H9 (cell line): ENCODE data around the gene NFE2L2. TPM values are rescaled to one million over a fixed set of nuclear protein-coding genes. Genes with fewer than 3 reads are reported as not detected.
"Not testable (repeated sequence)": the region's sequence is repeated elsewhere in the genome, so short reads cannot be mapped to it uniquely, and the experiment has no call there.

Experiments used
- DNase-seq: peaks from one replicate; pipeline ENCODE4 v3.0.0-alpha.2; 2017
- H2AFZ ChIP-seq: one replicate; pipeline ENCODE4 v1.6.1; 2013; ENCODE audit warnings: mild to moderate bottlenecking, low read length, control low read depth, moderate library complexity
- H2AK5ac ChIP-seq: 2 replicates; pipeline ENCODE4 v1.6.1; 2013; ENCODE audit warnings: low read length, control low read depth, mixed read lengths; ENCODE audit not compliant: insufficient read length
- H2BK120ac ChIP-seq: one replicate; pipeline ENCODE4 v1.6.1; 2013; ENCODE audit warnings: low read depth, mild to moderate bottlenecking, low read length, control low read depth, inconsistent platforms; ENCODE audit not compliant: poor library complexity, severe bottlenecking
- H2BK12ac ChIP-seq: 2 replicates; pipeline ENCODE4 v1.6.1; 2013; ENCODE audit warnings: low read length, control low read depth, mixed read lengths, low read depth; ENCODE audit not compliant: insufficient read length
- H2BK15ac ChIP-seq: 2 replicates; pipeline ENCODE4 v1.6.1; 2013; ENCODE audit warnings: low read depth, low read length, control low read depth
- H2BK20ac ChIP-seq: one replicate; pipeline ENCODE4 v1.6.1; 2013; ENCODE audit warnings: low read depth, mild to moderate bottlenecking, low read length, control low read depth, inconsistent platforms; ENCODE audit not compliant: poor library complexity, severe bottlenecking
- H2BK5ac ChIP-seq: 2 replicates; pipeline ENCODE4 v1.6.1; 2013; ENCODE audit warnings: low read length, control low read depth, mixed read lengths; ENCODE audit not compliant: insufficient read length
- H3K14ac ChIP-seq: 2 replicates; pipeline ENCODE4 v1.6.1; 2013; ENCODE audit warnings: low read length, control low read depth; ENCODE audit not compliant: insufficient read depth
- H3K18ac ChIP-seq: 2 replicates; pipeline ENCODE4 v1.6.1; 2013; ENCODE audit warnings: low read depth, mild to moderate bottlenecking, mixed read lengths, low read length, control low read depth; ENCODE audit not compliant: insufficient read length
- H3K23ac ChIP-seq: 2 replicates; pipeline ENCODE4 v1.6.1; 2013; ENCODE audit warnings: low read length, control low read depth, mixed read lengths, low read depth; ENCODE audit not compliant: insufficient read length
- H3K23me2 ChIP-seq: 2 replicates; pipeline ENCODE4 v1.6.1; 2013; ENCODE audit warnings: low read depth, mild to moderate bottlenecking, mixed read lengths, low read length, control low read depth; ENCODE audit not compliant: insufficient read length, poor library complexity, severe bottlenecking
- H3K27ac ChIP-seq: 2 replicates; pipeline ENCODE4 v1.5.1; 2013; ENCODE audit warnings: low read length, control low read depth, mixed read lengths, low read depth; ENCODE audit not compliant: insufficient read length
- H3K27me3 ChIP-seq: 2 replicates; pipeline ENCODE4 v1.6.1; 2013; ENCODE audit warnings: low read length, control low read depth, inconsistent platforms; ENCODE audit not compliant: insufficient read depth
- H3K4ac ChIP-seq: 2 replicates; pipeline ENCODE4 v1.6.1; 2013; ENCODE audit warnings: low read depth, mild to moderate bottlenecking, control low read depth, inconsistent platforms, low read length, moderate library complexity
- H3K4me1 ChIP-seq: 2 replicates; pipeline ENCODE4 v1.6.1; 2013; ENCODE audit warnings: low read length, control low read depth, inconsistent platforms; ENCODE audit not compliant: insufficient read depth
- H3K4me2 ChIP-seq: 2 replicates; pipeline ENCODE4 v1.6.1; 2013; ENCODE audit warnings: low read length, control low read depth, mixed read lengths; ENCODE audit not compliant: insufficient read length, insufficient read depth
- H3K56ac ChIP-seq: 2 replicates; pipeline ENCODE4 v1.6.1; 2013; ENCODE audit warnings: low read depth, mild to moderate bottlenecking, mixed read lengths, low read length, control low read depth; ENCODE audit not compliant: insufficient read length
- H3K79me1 ChIP-seq: 2 replicates; pipeline ENCODE4 v1.6.1; 2013; ENCODE audit warnings: low read depth, mild to moderate bottlenecking, moderate library complexity, low read length, control low read depth, inconsistent platforms; ENCODE audit not compliant: insufficient read depth, poor library complexity, severe bottlenecking
- H3K79me2 ChIP-seq: 2 replicates; pipeline ENCODE4 v1.6.1; 2013; ENCODE audit warnings: low read length, control low read depth, inconsistent platforms; ENCODE audit not compliant: insufficient read depth
- H3K9ac ChIP-seq: 2 replicates; pipeline ENCODE4 v1.6.1; 2013; ENCODE audit warnings: low read length, control low read depth, mixed read lengths; ENCODE audit not compliant: insufficient read length; ENCODE audit errors: extremely low read depth
- H3K9me3 ChIP-seq: one replicate; pipeline ENCODE4 v1.6.1; 2013; ENCODE audit warnings: low read depth, low read length, inconsistent platforms; ENCODE audit not compliant: control insufficient read depth
- H3T11ph ChIP-seq: one replicate; pipeline ENCODE4 v1.6.1; 2013; ENCODE audit warnings: mild to moderate bottlenecking, low read length, control low read depth, inconsistent platforms
- H4K20me1 ChIP-seq: one replicate; pipeline ENCODE4 v1.6.1; 2013; ENCODE audit not compliant: control insufficient read depth, insufficient read length, insufficient read depth
- H4K5ac ChIP-seq: 2 replicates; pipeline ENCODE4 v1.6.1; 2013; ENCODE audit warnings: low read depth, mild to moderate bottlenecking, mixed read lengths, low read length, control low read depth; ENCODE audit not compliant: insufficient read length
- H4K8ac ChIP-seq: replicated peaks from 2 replicates; pipeline ENCODE4 v1.6.1; 2013; ENCODE audit warnings: low read length, control low read depth, mixed read lengths, low read depth; ENCODE audit not compliant: insufficient read length
- H4K91ac ChIP-seq: 2 replicates; pipeline ENCODE4 v1.6.1; 2013; ENCODE audit warnings: low read depth, mild to moderate bottlenecking, moderate library complexity, mixed read lengths, low read length, control low read depth; ENCODE audit not compliant: insufficient read length
- H3K27ac Mint-ChIP-seq, 3 experiments: 2 replicates in 2 of 3; 3 replicates in 1 of 3; pipeline ENCODE4 v1.8.0; 2020 to 2021; ENCODE audit warnings: mixed read lengths in 3 of 3, mild to moderate bottlenecking in 1 of 3, moderate library complexity in 1 of 3
- H3K27me3 Mint-ChIP-seq: 2 replicates; pipeline ENCODE4 v1.8.0; 2021; ENCODE audit warnings: low read depth, mild to moderate bottlenecking, moderate library complexity, mixed read lengths
- H3K36me3 Mint-ChIP-seq, 3 experiments: 2 replicates in 2 of 3; 3 replicates in 1 of 3; pipeline ENCODE4 v1.8.0; 2020 to 2021; ENCODE audit warnings: low read depth in 3 of 3, mixed read lengths in 3 of 3; ENCODE audit not compliant: insufficient read depth in 1 of 3
- H3K4me1 Mint-ChIP-seq, 2 experiments: 2 replicates each; pipeline ENCODE4 v1.8.0; 2020; ENCODE audit warnings: mixed read lengths in 2 of 2
- H3K4me3 Mint-ChIP-seq, 2 experiments: 2 replicates in 1 of 2; 3 replicates in 1 of 2; pipeline ENCODE4 v1.8.0; 2020 to 2021; ENCODE audit warnings: mild to moderate bottlenecking in 2 of 2, mixed read lengths in 2 of 2, moderate library complexity in 1 of 2
- H3K9me3 Mint-ChIP-seq, 2 experiments: 2 replicates in 1 of 2; 3 replicates in 1 of 2; pipeline ENCODE4 v1.8.0; 2020; ENCODE audit warnings: mild to moderate bottlenecking in 2 of 2, mixed read lengths in 2 of 2, moderate library complexity in 1 of 2
- CTCF ChIP-seq: fragments of 200-600 bp; sonication (generic); conservative IDR thresholded peaks from 3 replicates; pipeline ENCODE4 v1.8.0; 2021; ENCODE audit warnings: antibody characterized with exemption, mild to moderate bottlenecking
- WGBS: extraction: QIAGEN DNeasy Blood & Tissue Kit; methylation state at CpG from one replicate; pipeline ENCODE4 v1.1.7; 2013; ENCODE audit warnings: missing lambda C conversion rate, low lambda C conversion rate, mixed read lengths; ENCODE audit not compliant: insufficient read length; ENCODE audit errors: extremely low coverage; 5-methylcytosine and 5-hydroxymethylcytosine counted together
- total RNA-seq: library from RNA; stranded (reverse); gene quantifications from 2 replicates; pipeline ENCODE4 v1.2.1, GENCODE V29; 2021

NFE2L2 gene
- total RNA-seq, 1 experiment from 2014 or later = 42.5 TPM

GRCh38 chr2:177221534-177221933 is 43.0 kb downstream of the NFE2L2 start:
- Histone ChIP-seq H3K4me1 (no peaks in the 10 kb centered on the region), H3K23ac (no peak overlapping the region), H4K20me1 (no peaks in the 10 kb centered on the region), H3K23me2 (no peaks in the 10 kb centered on the region), H3K9me3 (no peaks in the 10 kb centered on the region), H4K91ac (no peak overlapping the region), H3K27me3 (no peaks in the 10 kb centered on the region; the same call in 1 of the 2 replicates), H2BK15ac (no peak overlapping the region), H3K18ac (no peak overlapping the region), H3K4me2 (no peak overlapping the region), H2BK20ac (no peak overlapping the region), H3K14ac (no peak overlapping the region), H2BK120ac (no peak overlapping the region), H3K79me2 (peaks cover 2% of the 10 kb centered on the region; the same call in 1 of the 2 replicates), H3T11ph (no peak overlapping the region), H4K5ac (no peak overlapping the region), H2BK12ac (no peak overlapping the region), H4K8ac (no peak overlapping the region), H3K27ac (no peak overlapping the region), H2AFZ (no peak overlapping the region), H2BK5ac (no peak overlapping the region), H3K79me1 (no peaks in the 10 kb centered on the region), H2AK5ac (no peak overlapping the region), H3K56ac (no peak overlapping the region), H3K9ac (no peak overlapping the region), H3K4ac (no peak overlapping the region)
- Mint-ChIP-seq H3K4me3 (no peak overlapping the region), H3K9me3 (no peaks in the 10 kb centered on the region; a peak in 1 of 5 replicates), H3K36me3 (peaks cover 43 to 61% (median 56%) of the 10 kb centered on the region in 3 experiments), H3K27me3 (no peaks in the 10 kb centered on the region), H3K27ac (peak overlapping the region in 1 of 3 experiments; percentile 5; a peak in 1 of 7 replicates), H3K4me1 (peaks cover 24 to 25% of the 10 kb centered on the region in 2 experiments)
- DNase-seq = no peak
- WGBS = no CpG with 5 or more reads among the region's 3 CpGs
- no peak for TF ChIP-seq CTCF

- not testable (repeated sequence) for H3K27ac ChIP-seq, H2BK5ac ChIP-seq, H3K14ac ChIP-seq, H2BK15ac ChIP-seq, H3K4me1 ChIP-seq, H4K20me1 ChIP-seq, H3K9me3 ChIP-seq, H3T11ph ChIP-seq, H3K9me3 Mint-ChIP-seq, H2AFZ ChIP-seq, H3K27me3 Mint-ChIP-seq, H3K4ac ChIP-seq, H3K27ac Mint-ChIP-seq, H3K23ac ChIP-seq, H4K5ac ChIP-seq, H3K18ac ChIP-seq, H4K91ac ChIP-seq, H3K27me3 ChIP-seq, H3K79me2 ChIP-seq, H2BK12ac ChIP-seq, H2BK20ac ChIP-seq, DNase-seq, H4K8ac ChIP-seq, H3K56ac ChIP-seq, H3K79me1 ChIP-seq, H2BK120ac ChIP-seq, H3K23me2 ChIP-seq, H2AK5ac ChIP-seq, H3K9ac ChIP-seq, H3K4me2 ChIP-seq, H3K4me3 Mint-ChIP-seq
- Mint-ChIP-seq H3K4me1 (peaks cover 33 to 34% of the 10 kb centered on the region in 2 experiments), H3K36me3 (peaks cover 59 to 79% (median 73%) of the 10 kb centered on the region in 3 experiments)
- WGBS = no CpG with 5 or more reads among the region's 2 CpGs
These were observed 44.7 kb downstream of the NFE2L2 start for GRCh38 chr2:177219787-177220186.
